Neutrophil (primary cell): ENCODE data around the gene SLC4A1AP.

ENCODE experiments used
- H3K27ac ChIP-seq: fragments of 200-600 bp; sonication (generic); 2 replicates; pipeline ENCODE4 v1.5.1; 2016; ENCODE audit warnings: mild to moderate bottlenecking, moderate library complexity
- H3K27me3 ChIP-seq: fragments of 200-600 bp; sonication (generic); 2 replicates; pipeline ENCODE4 v1.6.0; 2016; ENCODE audit warnings: mild to moderate bottlenecking
- H3K36me3 ChIP-seq: fragments of 200-600 bp; sonication (generic); 2 replicates; pipeline ENCODE4 v1.5.1; 2017
- H3K4me1 ChIP-seq, 2 experiments: fragments of 200-600 bp in 1 of 2; sonication (generic) in 1 of 2; 1 replicate in 1 of 2; 2 replicates in 1 of 2; pipeline versions ENCODE4 v1.5.1 to v1.6.1; 2013 to 2016; ENCODE audit warnings: low read depth in 1 of 2, low read length in 1 of 2, mild to moderate bottlenecking in 1 of 2, moderate library complexity in 1 of 2; ENCODE audit not compliant: control insufficient read depth in 1 of 2, insufficient read depth in 1 of 2
- H3K4me3 ChIP-seq, 2 experiments: fragments of 200-600 bp in 1 of 2; sonication (generic) in 1 of 2; 1 replicate in 1 of 2; 2 replicates in 1 of 2; pipeline ENCODE4 v1.5.1; 2013 to 2016; ENCODE audit warnings: low read depth in 1 of 2, low read length in 1 of 2, mild to moderate bottlenecking in 1 of 2, moderate library complexity in 1 of 2
- H3K9me3 ChIP-seq: fragments of 200-600 bp; sonication (generic); 2 replicates; pipeline ENCODE4 v1.5.1; 2016
- TF ChIP-seq, protein P1 (sequence below): fragments of 200-600 bp; sonication (generic); IDR thresholded peaks from 2 replicates; pipeline ENCODE4 v1.5.1; 2016; ENCODE audit warnings: antibody characterized with exemption

Gene SLC4A1AP

DNA sequence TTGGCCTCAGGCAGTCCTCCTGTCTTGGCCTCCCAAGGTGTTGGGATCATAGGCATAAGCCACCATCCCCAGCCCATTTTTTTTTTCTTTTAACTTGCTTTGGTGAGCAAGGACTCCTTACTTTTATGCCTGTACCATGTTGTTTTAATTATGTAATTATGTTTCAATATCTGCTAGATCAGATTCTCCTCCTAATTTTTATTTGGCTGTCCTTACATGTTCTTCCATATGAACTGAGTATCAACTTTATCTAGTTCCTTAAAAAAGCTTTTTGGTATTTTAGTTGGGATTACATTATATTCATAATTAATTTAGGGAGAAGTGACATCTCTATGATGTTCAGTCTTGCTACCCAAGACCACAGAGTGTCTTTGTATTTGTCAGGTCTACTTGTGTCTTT lies 18.5 kb upstream of the SLC4A1AP start:
- Histone ChIP-seq H3K27me3 (no peaks in the 10 kb centered on the region), H3K4me1 (no peaks in the 10 kb centered on the region), H3K4me3 (no peak overlapping the region), H3K36me3 (peaks cover 67% of the 10 kb centered on the region), H3K9me3 (no peaks in the 10 kb centered on the region), H3K27ac (no peak overlapping the region)
- TF ChIP-seq, protein P1, sequence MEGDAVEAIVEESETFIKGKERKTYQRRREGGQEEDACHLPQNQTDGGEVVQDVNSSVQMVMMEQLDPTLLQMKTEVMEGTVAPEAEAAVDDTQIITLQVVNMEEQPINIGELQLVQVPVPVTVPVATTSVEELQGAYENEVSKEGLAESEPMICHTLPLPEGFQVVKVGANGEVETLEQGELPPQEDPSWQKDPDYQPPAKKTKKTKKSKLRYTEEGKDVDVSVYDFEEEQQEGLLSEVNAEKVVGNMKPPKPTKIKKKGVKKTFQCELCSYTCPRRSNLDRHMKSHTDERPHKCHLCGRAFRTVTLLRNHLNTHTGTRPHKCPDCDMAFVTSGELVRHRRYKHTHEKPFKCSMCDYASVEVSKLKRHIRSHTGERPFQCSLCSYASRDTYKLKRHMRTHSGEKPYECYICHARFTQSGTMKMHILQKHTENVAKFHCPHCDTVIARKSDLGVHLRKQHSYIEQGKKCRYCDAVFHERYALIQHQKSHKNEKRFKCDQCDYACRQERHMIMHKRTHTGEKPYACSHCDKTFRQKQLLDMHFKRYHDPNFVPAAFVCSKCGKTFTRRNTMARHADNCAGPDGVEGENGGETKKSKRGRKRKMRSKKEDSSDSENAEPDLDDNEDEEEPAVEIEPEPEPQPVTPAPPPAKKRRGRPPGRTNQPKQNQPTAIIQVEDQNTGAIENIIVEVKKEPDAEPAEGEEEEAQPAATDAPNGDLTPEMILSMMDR = no peak

DNA sequence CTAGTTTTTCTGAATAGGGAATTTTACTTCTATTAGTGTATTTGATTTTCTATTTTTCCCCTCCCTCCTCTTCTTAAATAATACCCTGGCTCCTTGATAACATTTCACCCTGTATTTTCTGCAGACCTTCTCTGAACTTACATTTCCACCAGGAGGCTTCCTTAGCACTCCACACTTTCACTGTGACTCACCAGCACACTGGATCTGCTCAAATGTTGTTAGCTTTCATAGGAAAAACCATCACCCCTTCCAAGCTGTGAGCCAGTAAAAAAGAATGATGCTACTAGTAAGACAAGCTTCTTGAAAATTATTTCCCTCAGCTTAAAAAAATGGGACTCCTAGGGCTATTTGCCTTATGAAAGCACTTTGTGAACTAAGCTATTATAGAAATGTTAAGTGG lies 16.4 kb upstream of the SLC4A1AP start:
- Histone ChIP-seq H3K4me1 (no peaks in the 10 kb centered on the region), H3K27ac (no peak overlapping the region), H3K9me3 (no peaks in the 10 kb centered on the region), H3K27me3 (no peaks in the 10 kb centered on the region), H3K36me3 (peaks cover 68% of the 10 kb centered on the region), H3K4me3 (no peak overlapping the region)
- TF ChIP-seq, protein P1 = no peak

DNA sequence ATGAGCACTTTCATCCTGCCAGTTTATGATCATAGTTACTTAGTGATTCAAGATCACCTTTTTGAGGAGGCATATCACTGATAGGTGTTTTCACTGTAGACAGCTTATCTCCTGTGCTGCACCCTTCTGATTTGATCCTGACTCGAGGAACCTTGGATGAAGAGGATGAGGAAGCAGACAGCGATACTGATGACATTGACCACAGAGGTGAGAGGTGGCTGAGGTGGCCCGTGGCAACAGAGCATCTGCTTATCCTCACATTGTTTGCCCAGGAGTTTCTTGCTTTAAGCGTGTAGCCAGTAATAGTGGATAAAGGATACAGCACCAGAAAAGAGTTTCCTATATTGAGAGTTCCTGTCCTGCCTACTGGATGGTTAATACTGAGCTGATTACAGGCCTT lies 16.0 kb upstream of the SLC4A1AP start:
- no peaks in the 10 kb centered on the region for H3K9me3 ChIP-seq
- H3K4me1 ChIP-seq = no peaks in the 10 kb centered on the region
- H3K36me3 ChIP-seq = peaks cover 68% of the 10 kb centered on the region
- TF ChIP-seq, protein P1 = no peak
- H3K27me3 ChIP-seq = no peaks in the 10 kb centered on the region
- H3K27ac ChIP-seq = no peak overlapping the region
- H3K4me3 ChIP-seq = no peak overlapping the region

DNA sequence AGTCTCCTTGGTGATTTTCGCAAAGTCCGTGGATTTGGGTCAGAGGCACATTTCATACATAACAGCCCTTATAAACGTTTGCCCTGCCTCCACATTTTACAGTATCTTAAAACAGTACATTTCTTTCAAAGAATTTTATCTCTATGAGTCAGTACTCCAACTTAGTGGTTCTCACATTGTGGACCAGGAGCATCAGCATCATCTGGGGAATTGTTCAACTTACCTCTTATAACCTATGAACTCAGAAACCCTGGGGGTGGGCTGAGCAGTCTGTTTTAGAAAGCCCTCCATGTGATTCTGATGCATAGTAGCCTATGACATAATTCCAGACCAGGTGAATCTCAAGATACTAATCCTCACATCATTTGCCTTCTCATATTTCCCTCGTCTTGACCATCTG lies 12.6 kb upstream of the SLC4A1AP start:
- no peaks in the 10 kb centered on the region for H3K27me3 ChIP-seq
- H3K9me3 ChIP-seq = no peaks in the 10 kb centered on the region
- no peak overlapping the region for H3K4me3 ChIP-seq
- H3K36me3 ChIP-seq = peaks cover 84% of the 10 kb centered on the region
- no peak overlapping the region for H3K27ac ChIP-seq
- TF ChIP-seq, protein P1 = no peak
- no peaks in the 10 kb centered on the region for H3K4me1 ChIP-seq

DNA sequence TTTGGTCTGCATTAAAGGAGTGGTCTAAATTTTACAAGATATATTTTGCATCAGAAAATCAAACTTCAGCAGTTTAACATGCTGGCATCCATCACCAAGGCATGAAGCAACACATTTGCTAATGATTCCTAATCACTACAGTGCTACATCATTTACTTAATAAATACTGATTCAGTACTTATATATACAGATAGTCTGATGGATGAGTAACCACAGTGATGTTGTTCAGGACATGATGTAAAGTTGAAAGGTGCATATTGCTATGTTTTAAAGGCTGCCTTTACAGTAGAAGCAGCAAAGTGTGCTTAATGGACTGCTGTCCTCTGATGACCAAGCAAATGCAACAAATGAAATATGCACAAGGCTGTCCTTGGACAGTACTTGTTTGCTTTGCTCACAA lies 11.3 kb upstream of the SLC4A1AP start:
- Histone ChIP-seq H3K4me3 (no peak overlapping the region), H3K27me3 (no peaks in the 10 kb centered on the region), H3K27ac (no peak overlapping the region), H3K36me3 (peaks cover 97% of the 10 kb centered on the region), H3K9me3 (no peaks in the 10 kb centered on the region), H3K4me1 (no peaks in the 10 kb centered on the region)
- TF ChIP-seq, protein P1 = no peak

DNA sequence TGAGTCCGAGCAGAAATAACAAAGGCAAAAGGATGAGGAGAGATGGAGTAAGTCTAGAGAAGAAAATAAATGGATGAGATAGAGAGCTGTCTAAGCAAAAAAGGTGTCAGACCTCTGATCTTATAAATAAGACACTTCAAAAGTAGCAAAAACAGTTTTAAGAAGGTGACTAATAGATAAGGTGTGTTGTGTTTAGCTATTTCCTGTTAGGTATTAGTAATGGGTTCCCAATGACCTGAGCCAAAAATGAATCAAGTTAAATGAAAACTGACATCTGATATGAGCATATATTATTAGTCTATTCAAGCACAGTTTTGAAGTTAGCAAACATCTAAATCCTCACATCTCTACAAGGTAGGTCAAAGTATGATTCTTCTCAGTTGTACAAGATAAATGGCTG lies 10.9 kb upstream of the SLC4A1AP start:
- Histone ChIP-seq H3K4me3 (no peak overlapping the region), H3K4me1 (no peaks in the 10 kb centered on the region), H3K9me3 (no peaks in the 10 kb centered on the region), H3K27ac (no peak overlapping the region), H3K36me3 (peaks cover 98% of the 10 kb centered on the region), H3K27me3 (no peaks in the 10 kb centered on the region)
- TF ChIP-seq, protein P1 = no peak
